Bone marrow (tissue), 2 donors: ENCODE data around the gene FAM174C.

Source experiments
- DNase-seq, 2 donors: peaks; one replicate each; lab custom pipeline; 2025; lab: John Stamatoyannopoulos, UW

Gene FAM174C

GRCh38 chr19:1273263-1274041, 1.9 kb upstream of the FAM174C start:
- DNase-seq = no peak

- DNase-seq = no peak
These were observed 1.1 kb upstream of the FAM174C start for GRCh38 chr19:1274081-1274851.

- no peak for DNase-seq
These were observed 474 bp upstream of the FAM174C start for GRCh38 chr19:1274852-1275259.

- DNase-seq = no peak
These were observed 772 bp downstream of the FAM174C start for GRCh38 chr19:1275976-1276627.

GRCh38 chr19:1276628-1277022, 1.3 kb downstream of the FAM174C start:
- DNase-seq = no peak

GRCh38 chr19:1277061-1277460, 1.7 kb downstream of the FAM174C start:
- DNase-seq = no peak

GRCh38 chr19:1278074-1278473, 2.7 kb downstream of the FAM174C start:
- DNase-seq = no peak

GRCh38 chr19:1278713-1279660, 3.7 kb downstream of the FAM174C start:
- no peak for DNase-seq

GRCh38 chr19:1279782-1280341, 4.5 kb downstream of the FAM174C start:
- peak; percentile 67 to 71 for DNase-seq

GRCh38 chr19:1280636-1281568, 5.6 kb downstream of the FAM174C start:
- no peak for DNase-seq

GRCh38 chr19:1281569-1282287, 6.4 kb downstream of the FAM174C start:
- DNase-seq = no peak

GRCh38 chr19:1282588-1283206, 7.4 kb downstream of the FAM174C start:
- DNase-seq = no peak

- DNase-seq = no peak
These were observed 8.0 kb downstream of the FAM174C start for GRCh38 chr19:1283207-1283916.

GRCh38 chr19:1283917-1284292, 8.6 kb downstream of the FAM174C start:
- DNase-seq = no peak

- no peak for DNase-seq
These were observed 9.1 kb downstream of the FAM174C start for GRCh38 chr19:1284293-1284978.

- no peak for DNase-seq
These were observed 9.8 kb downstream of the FAM174C start for GRCh38 chr19:1284979-1285736.

GRCh38 chr19:1285737-1286360, 10.5 kb downstream of the FAM174C start, which contains the start of gene EFNA2:
Gene EFNA2, plus strand, starts transcription at chr19:1285873. Its CDS starts 296 bp downstream, at chr19:1286169.
- no peak for DNase-seq
